ENCODE results near the gene TRMT112. TPM values are rescaled to one million over a fixed set of nuclear protein-coding genes. Genes with fewer than 3 reads are reported as not detected.

Gene TRMT112
- total RNA-seq (2014; rRNA removed; shearing (Covaris generic)): 298 and 349 TPM in 2 replicates
- 927 and 1,003 TPM in 2 replicates for polyA plus RNA-seq (2016; fragmentation: Nextera tagmentation; extraction: Ambion mirVana)
- long read RNA-seq, transcript TRMT112-206 (4 exons, 1,106 nt): major isoform, 164 of 180 reads
- long read RNA-seq, transcript TRMT112-203 (3 exons, 823 nt): minor isoform, 7 of 180 reads
- long read RNA-seq, transcript TRMT112-205 (3 exons, 659 nt): minor isoform, 5 of 180 reads
- long read RNA-seq, partial matches to known transcripts: 1 of 180 reads
- long read RNA-seq, other reads (novel, unspliced or antisense): 0 of 180 reads

- Histone ChIP-seq H3K4me2 (peak within 1 kb of the TSS; percentile 74), H3K36me3 (ENCODE audit: insufficient read depth) (peaks cover 3% of the 10 kb centered on the region; the same call in 1 of the 2 replicates), H3K27me3 (ENCODE audit: insufficient read depth) (no peaks in the 10 kb centered on the region), H3K79me2 (replicated peaks; ENCODE audit: insufficient read depth) (peaks cover 18% of the 10 kb centered on the region), H3K4me1 (ENCODE audit: insufficient read depth) (peaks cover 12% of the 10 kb centered on the region), H3K27ac (ENCODE audit: low read depth) (peak within 1 kb of the TSS; percentile 93), H4K20me1 (replicated peaks; ENCODE audit: insufficient read depth) (no peaks in the 10 kb centered on the region; the same call in 1 of the 2 replicates), H2AFZ (peak within 1 kb of the TSS; percentile 87), H3F3A (replicated peaks; ENCODE audit: low read depth) (peaks cover 17% of the 10 kb centered on the region; the same call in 1 of the 2 replicates), H3K4me3 (peak within 1 kb of the TSS; percentile 82), H3K9me2 (ENCODE audit: insufficient read depth) (no peaks in the 10 kb centered on the region)
- H3K36me3 Mint-ChIP-seq (ENCODE audit: low read depth): peaks cover 55% of the 10 kb centered on the region
- peaks cover 19% of the 10 kb centered on the region for H3K4me1 Mint-ChIP-seq
- peak within 1 kb of the TSS; percentile 100 for H3K27ac Mint-ChIP-seq
- peak; percentile 98 for DNase-seq (ENCODE audit: low spot score)
- ATAC-seq: peak; percentile 82
- H3K27me3 Mint-ChIP-seq (ENCODE audit: insufficient read depth, low read depth, poor library complexity): peaks cover 31% of the 10 kb centered on the region
- peak within 1 kb of the TSS; percentile 98 for H3K4me3 Mint-ChIP-seq
- H3K9me3 Mint-ChIP-seq: no peaks in the 10 kb centered on the region; the same call in 1 of the 3 replicates
- TF ChIP-seq EZH2 (IDR thresholded peaks at IDR 0.05; ENCODE audit: low read depth, unreplicated experiment): no peak
- no peak for TF ChIP-seq NANOG (IDR thresholded peaks at IDR 0.05; ENCODE audit: borderline replicate concordance)
- peak; percentile 85 for TF ChIP-seq POLR2AphosphoS5 (IDR thresholded peaks at IDR 0.05; ENCODE audit: low read depth)
- TF ChIP-seq ETS1 (IDR thresholded peaks at IDR 0.05): peak; percentile 84
- no peak for TF ChIP-seq ZNF462 (CRISPR knock-in tag; IDR thresholded peaks at IDR 0.05)
- TF ChIP-seq EZH2phosphoT487 (IDR thresholded peaks at IDR 0.05; ENCODE audit: unreplicated experiment): no peak
- no peak for TF ChIP-seq ZNF114 (CRISPR knock-in tag; IDR thresholded peaks at IDR 0.05)
- no peak for TF ChIP-seq REST (IDR thresholded peaks at IDR 0.05; ENCODE audit: unreplicated experiment)
- no peak for TF ChIP-seq JUNB (IDR thresholded peaks at IDR 0.05; ENCODE audit: unreplicated experiment)
- no peak for TF ChIP-seq CTCF (conservative IDR thresholded peaks at IDR 0.05; ENCODE audit: low read depth in 2 of 2)
- TF ChIP-seq STAT1 (IDR thresholded peaks at IDR 0.05; ENCODE audit: unreplicated experiment): no peak
- TF ChIP-seq ZNF331 (CRISPR knock-in tag; IDR thresholded peaks at IDR 0.05; ENCODE audit: low read depth): no peak
- peak; percentile 78; the same call in 1 of the 2 replicates for TF ChIP-seq CREB1 (CRISPR knock-in tag; IDR thresholded peaks at IDR 0.05; ENCODE audit: low read depth)
Observed at GRCh38 chr11:64317325-64317960, at the start of gene TRMT112. Gene TRMT112, minus strand, starts transcription at chr11:64317559. Its CDS starts 33 bp downstream, at chr11:64317526.

Data from GM23338 (cell line).